Muscle of back (tissue), 11 donors: ENCODE results near the gene NR5A2. TPM values are rescaled to one million over a fixed set of nuclear protein-coding genes. Genes with fewer than 3 reads are reported as not detected.
A peak's percentile ranks its signal among the peaks of the same experiment; 100 is the strongest.

Experiments
- DNase-seq, 3 donors: peaks; one replicate each; pipeline versions ENCODE4 v3.0.0 to v3.0.0-alpha.2; 2013
- polyA plus RNA-seq, 10 donors: library from polyadenylated mRNA; unstranded; fragments of 120-200 nt; gene quantifications; one replicate each; pipeline ENCODE4 v1.2.1, GENCODE V29; 2013; ENCODE audit not compliant: insufficient read length in 10 of 10

Gene NR5A2
- polyA plus RNA-seq, 10 donors, result 2.2 to 5.5 (median 3.3) TPM

GRCh38 chr1:200194477-200194876, 167.0 kb downstream of the NR5A2 start:
- no peak for DNase-seq

- no peak for DNase-seq
Measured at GRCh38 chr1:200198236-200198635, 170.7 kb downstream of the NR5A2 start.

GRCh38 chr1:200205216-200205995, 177.9 kb downstream of the NR5A2 start:
- no peak for DNase-seq

- peak in 1 of 3 donors; percentile 58 for DNase-seq
Measured at GRCh38 chr1:200206340-200206739, 178.8 kb downstream of the NR5A2 start.

GRCh38 chr1:200206761-200207160, 179.3 kb downstream of the NR5A2 start:
- DNase-seq, result no peak

- no peak for DNase-seq
Measured at GRCh38 chr1:200207711-200208126, 180.2 kb downstream of the NR5A2 start.

GRCh38 chr1:200211157-200211556, 183.6 kb downstream of the NR5A2 start:
- peak in 1 of 3 donors; percentile 38 for DNase-seq

- no peak for DNase-seq
Measured at GRCh38 chr1:200213392-200213791, 185.9 kb downstream of the NR5A2 start.

- DNase-seq, result no peak
Measured at GRCh38 chr1:200213921-200214320, 186.4 kb downstream of the NR5A2 start.

- no peak for DNase-seq
Measured at GRCh38 chr1:200215350-200215749, 187.8 kb downstream of the NR5A2 start.

- no peak for DNase-seq
Measured at GRCh38 chr1:200217703-200218102, 190.2 kb downstream of the NR5A2 start.

- DNase-seq, result no peak
Measured at GRCh38 chr1:200221614-200222282, 194.2 kb downstream of the NR5A2 start.

- no peak for DNase-seq
Measured at GRCh38 chr1:200223207-200223606, 195.7 kb downstream of the NR5A2 start.

- DNase-seq, result no peak
Measured at GRCh38 chr1:200223613-200224012, 196.1 kb downstream of the NR5A2 start.

GRCh38 chr1:200224315-200224714, 196.8 kb downstream of the NR5A2 start:
- DNase-seq, result no peak

GRCh38 chr1:200226268-200226968, 198.9 kb downstream of the NR5A2 start:
- DNase-seq, result no peak

- no peak for DNase-seq
Measured at GRCh38 chr1:200226969-200227303, 199.4 kb downstream of the NR5A2 start.
